Measurements from ENCODE around the gene SYNDIG1.

Gene SYNDIG1
- total RNA-seq = 0 to 1.4 (median 0) reads per million in 17 experiments

DNA sequence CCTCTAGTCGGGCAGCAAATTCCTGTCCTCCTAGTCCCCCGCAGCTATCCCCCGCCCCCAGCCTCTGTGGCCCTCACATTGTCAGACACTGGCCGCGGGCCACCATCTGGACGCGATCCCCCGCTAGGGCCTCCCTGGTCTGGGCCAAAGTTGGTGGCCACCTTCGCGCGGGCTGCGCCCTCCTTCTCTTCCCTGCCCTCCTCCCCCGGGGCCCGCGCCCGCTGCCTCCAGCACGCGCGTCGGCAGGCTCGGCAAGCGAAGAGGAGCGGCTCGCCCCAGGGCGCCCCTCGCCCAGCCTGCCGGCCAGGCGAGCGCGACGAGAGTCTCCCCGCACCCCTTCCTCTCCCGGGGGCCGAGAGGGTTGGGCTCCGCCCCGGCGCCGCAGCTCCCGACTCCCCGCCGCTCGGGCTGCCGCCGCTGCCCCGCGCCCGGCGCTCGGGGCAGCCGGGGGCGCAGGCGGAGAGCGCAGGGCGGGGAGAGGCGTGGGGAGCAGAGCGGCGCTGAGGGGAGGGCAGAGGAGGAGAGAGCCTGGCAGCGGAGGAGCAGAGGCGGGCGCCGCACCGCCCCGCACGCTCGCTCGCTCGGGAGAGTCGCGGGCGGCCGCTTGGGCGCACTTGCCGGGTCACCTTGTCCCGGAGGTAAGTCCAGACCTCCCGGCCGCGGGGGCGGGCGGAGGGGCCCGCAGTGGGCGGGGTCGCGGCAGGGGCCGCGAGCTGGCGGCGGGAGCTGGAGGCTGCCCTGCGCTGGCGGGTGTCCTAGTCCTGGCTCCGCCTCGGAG is at the start of gene SYNDIG1:
SYNDIG1 (plus strand) TSS at position 514 of the 778 bp plus-strand sequence. CDS start 73,469 bp downstream, outside the sequence.
- no peak for DNase-seq

DNA sequence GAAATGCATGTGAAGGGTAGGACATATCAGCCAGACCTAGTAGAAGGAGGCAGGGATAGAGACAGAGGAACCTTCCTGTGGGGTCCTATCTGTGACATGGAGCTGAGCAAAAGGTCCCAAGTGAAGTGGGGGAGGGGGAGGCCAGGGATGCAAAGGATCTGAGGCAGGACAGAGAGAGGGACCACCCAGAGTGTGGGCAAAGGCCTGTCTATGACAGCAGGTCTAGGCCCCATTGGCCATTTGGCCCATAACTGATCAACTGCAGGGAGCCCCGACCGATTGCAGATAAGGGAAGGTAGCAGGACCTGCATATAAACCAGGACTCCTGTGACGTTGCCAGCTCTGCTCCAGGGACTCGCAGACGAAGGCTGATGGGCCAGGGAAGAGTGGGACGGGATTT is 49.6 kb upstream of the SYNDIG1 start:
- DNase-seq = no peak

DNA sequence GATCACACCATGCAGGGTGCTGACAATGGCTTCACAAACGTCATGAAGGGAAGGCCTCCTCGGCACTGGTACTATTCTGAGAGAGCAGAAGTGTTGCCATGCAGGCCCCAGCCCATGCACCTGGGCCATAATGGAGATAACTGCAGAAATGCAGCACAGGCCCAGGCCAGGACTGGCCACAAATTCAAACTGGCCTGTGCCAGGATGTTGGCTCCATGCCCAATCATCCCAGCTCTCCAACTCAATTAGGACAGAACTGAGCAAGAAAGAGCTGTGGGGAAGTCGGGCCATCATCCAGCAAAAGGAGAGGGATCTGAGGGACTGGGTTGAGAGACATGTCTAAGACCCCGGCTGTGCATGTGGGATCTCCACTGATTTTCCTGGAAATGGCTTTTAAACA is 48.9 kb upstream of the SYNDIG1 start:
- no peak for DNase-seq

DNA sequence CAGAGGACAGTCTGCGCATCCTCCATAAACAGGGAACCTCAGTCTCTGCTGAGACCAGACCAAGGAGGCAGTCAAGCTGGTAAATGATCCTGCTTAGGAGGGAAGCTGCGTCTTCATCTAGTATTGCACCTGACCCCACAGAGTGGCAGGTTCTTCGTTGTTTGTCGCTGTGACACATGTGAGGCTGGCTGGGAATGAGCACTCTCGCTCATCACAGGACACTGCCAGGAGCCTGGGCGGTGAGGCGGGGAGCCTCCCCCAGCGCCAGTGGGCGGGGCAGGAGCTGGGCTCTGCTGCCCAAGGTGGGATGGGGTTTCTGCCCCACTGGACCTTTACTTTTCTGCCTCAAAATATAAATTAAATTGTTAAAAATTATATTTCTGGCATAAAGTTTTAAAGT is 48.4 kb upstream of the SYNDIG1 start:
- DNase-seq = no peak

DNA sequence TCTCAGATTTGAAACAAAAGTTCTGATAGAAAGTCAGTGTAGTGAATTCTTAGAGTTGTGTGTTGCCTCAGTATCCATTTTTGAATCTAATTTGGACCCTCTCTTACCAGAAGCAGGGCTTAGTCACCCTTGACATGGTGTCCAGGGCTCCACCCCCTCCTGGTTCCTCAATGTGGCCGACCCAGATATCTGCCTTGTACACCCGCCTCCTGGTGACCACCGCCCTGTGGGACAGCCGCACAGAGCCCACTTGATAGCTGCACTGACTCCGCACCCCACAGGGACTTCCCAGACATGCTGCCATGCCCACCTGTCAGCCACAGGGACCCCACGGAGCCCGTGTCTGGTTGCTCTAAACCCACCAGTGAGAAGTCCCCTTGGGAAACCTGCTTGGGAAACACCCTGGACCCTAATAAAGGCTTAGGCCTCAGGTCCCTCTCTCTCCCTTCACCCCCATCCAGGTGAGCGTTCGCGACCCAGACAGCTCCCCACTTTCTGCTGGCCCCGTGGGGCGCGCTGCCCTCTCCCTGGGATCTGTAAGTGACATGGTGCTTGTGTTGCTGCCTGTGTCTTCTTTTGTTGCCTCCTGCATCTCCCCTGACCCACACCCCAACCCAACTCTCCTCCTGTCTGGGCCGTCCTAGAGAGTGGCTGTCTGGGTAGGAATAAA is 47.2 kb upstream of the SYNDIG1 start:
- DNase-seq = no peak

DNA sequence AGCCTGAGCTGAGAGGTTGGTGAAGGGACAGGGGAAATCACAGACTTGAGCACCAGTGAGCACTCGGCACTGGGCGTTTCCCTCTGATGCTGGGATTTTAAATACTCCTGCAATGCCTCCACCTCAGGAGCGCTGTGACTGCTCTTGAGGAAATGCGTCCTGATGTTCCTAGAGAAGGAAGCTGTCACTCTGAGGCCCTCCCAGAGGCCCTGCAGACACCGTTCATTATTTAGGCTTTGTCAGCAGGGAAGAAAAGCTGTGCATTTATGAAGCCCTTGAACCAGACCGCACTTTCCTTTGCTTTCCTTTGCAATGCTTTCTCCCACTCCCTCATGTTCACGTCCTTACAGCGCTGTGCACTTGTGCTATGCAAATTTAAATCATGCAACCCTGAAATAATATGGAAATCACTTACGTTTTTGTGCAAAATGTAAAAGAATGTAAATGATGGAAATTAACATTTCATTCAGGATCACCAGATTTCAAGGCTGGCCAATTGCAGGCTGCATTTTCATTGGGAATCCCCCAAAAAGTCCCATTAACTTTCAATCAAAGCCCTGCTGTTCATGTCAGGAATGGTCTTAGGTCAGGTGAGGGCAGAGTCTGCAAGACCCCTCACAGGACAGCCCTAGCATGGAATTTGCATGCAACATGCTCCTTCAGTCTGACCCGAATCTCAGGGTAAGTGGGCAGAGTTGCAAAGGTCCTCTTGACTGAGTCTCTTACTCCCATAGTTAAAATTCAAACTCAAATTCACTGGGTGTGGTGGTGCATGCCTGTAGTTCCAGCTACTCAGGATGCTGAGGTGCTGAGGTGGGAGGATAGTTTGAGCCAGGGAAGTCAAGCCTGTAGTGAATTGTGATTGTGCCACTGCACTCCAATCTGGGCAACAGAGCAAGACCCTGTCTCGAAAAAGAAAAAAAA is 45.8 kb upstream of the SYNDIG1 start:
- DNase-seq = no peak

DNA sequence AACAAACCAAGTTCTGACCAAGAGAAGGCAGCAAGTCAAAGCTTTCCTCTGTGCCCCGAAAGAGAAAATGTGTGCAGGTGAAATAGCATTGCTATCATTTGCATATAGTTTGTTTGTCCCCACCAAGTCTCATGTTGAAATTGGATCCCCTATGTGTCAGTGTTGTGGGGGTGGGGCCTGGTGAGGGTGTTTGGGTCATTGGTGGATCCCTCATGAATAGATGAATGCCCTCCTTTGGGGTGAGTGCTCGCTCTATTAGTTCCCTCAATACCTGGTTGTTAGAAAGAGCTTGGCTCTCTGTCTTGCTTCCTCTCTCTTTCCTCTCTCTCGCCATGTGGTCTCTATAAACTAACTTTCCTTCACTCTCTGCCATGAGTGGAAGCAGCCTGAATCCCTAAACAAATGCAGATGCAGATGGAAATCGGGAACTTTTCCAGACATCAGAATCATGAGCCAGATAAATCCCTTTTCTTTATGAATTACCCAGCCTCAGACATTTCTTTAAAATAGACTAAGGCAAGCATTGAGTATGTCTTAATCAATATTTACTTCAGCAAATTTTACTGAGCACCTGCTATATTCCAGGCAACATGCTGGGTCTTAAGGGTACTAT is 43.8 kb upstream of the SYNDIG1 start:
- no peak for DNase-seq

DNA sequence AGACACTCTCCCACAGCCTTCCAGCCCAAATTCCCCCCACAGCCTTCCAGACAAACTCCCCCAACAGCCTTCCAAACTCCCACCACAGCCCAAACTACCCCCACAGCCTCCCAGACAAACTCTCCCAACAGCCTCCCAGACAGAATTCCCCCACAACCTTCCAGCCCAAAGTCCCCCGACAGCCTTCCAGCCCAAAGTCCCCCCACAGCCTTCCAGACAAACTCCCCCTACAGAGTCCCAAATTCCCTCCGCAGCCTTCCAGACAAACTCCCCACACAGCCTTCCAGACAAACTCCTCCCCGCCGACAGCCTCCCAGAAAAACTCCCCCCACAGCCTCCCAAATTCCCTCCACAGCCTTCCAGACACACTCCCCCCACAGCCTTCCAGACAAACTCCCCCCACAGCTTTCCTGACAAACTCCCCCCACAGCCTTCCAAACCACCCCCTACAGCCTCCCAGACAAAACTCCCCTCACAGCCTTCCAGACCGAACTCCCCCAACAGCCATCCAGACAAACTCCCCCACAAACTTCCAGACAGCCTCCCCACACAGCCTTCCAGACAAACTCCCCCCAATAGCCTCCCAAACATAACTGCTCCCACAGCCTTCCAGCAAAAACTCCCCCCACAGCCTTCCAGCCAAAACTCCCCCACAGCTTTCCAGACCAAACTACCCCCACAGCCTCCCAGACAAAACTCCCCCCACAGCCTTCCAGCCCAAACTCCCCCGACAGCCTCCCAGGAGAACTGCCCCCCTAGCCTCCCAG is 38.0 kb upstream of the SYNDIG1 start:
- no peak for DNase-seq

DNA sequence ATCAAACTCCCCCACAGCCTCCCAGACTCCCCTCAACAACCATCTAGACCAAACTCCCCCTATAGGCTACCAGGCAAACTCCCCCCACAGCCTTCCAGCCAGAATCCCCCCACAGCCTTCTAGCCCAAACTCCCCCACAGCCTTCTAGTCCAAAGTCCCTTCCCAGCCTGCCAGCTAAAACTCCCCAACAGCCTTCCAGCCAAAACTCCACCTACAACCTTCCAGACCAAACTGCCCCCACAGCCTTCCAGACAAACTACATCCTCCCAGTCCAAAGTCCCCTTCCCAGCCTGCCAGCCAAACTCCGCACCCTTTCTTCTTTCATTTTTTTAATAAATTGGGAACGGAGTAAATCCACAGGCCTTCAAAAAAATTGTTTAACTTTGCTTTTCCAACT is 37.4 kb upstream of the SYNDIG1 start:
- no peak for DNase-seq

DNA sequence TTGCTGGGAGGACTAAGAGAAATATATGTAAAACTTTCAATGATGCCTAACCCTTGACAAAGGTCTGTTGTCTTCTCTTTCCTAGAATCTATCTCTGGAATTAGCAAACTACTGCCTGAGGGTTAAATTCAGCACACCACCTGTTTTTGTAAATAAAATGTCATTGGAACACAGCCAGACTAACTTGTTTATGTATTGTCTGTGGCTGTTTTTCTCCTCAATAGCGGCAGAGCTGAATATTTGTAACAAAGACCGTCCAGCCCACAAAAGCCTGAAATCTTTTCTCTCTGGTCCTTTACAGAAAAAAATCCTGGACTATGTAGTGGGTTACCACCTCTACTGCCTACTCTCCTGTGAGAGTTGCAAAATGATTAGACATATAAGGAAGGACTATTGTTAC is 33.3 kb upstream of the SYNDIG1 start:
- DNase-seq = no peak

DNA sequence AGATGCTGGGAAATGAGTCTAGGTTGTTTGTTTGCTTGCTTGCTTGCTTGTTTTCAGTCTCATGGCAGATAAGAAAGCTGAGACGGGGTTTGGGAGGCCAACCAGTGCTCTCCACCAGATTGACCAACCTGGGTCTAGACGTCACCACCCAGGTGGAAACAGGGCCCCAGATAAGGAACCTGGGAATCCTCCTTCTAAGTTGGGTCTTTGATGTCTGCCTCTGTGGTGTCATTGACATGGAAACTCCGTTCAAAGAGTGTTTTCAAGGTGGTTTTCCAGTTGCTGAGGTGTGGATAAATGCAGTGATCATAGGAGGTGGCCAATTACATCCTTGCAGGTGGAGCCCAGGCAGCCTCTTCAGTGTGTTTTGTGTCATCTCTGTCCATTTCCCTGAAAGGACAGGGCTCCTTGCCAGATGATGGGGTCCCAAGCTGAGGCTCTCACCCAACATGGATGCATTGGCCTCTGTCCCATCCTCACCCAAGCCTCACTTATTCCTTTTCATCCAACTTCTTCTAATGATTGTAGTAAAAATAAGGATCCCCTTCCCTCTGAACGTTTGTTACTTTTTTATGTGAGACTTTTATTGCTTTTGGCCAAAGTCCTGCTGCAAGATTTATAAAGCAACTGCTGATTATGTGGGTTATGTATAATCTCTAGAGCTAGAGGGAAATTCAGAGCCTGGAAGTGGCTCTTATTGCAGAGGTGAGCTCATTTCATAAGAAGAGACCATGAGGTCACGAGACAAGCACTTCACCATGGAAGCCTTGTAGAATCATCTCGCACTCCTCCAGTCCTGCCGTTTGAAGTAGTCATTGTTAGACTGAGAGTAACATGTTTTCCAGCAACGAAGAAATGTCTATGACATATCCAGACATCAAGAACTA is 32.0 kb upstream of the SYNDIG1 start:
- no peak for DNase-seq

DNA sequence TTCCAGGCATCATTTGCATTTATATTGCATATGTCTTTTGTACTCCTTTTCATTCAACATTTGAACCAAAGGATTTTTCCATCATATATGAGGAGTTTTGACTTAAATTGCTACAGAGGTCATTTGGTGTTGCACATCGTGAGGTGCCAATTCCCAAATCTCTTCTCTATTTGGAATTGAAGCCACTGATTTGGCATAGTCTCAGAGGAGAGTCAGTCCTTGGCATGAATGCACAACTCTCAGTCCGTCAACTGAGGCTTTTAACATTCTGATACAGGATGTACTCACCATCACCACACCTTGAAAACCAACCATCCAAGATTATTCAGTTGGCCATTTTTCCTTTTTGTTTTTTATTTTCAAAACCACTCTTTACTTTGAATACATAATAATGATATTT is 31.1 kb upstream of the SYNDIG1 start:
- no peak for DNase-seq

DNA sequence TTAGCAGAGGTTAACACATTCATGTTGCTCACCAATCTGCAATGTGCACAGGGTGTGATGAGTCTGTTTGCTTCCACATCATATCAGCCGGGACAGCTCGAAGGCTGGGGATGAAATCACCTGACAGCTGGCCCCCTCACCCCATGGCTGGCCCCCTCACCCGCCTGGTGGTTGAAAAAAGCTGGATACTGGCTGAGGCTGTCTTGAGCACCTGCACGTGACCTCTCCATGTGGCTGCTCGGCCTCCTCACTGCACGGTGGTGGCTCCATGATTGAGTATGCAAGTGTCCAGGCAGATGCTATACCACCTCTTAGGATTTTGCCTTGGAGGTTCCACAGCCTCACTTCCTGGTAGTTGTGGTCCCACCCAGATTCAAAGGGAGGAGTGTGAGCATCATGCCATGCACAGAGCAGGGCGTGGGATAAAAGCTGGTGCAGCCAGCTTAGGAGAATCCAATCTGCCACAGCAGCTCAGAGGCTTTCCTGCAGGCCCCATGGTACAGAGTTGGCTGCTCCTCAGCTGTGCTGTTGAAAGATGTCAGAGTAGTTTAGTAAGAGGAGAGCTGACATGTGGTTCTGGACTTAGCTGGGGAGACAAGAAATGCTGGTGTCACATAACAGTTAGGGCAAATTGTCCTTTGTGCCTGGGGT is 29.6 kb upstream of the SYNDIG1 start:
- DNase-seq = no peak

DNA sequence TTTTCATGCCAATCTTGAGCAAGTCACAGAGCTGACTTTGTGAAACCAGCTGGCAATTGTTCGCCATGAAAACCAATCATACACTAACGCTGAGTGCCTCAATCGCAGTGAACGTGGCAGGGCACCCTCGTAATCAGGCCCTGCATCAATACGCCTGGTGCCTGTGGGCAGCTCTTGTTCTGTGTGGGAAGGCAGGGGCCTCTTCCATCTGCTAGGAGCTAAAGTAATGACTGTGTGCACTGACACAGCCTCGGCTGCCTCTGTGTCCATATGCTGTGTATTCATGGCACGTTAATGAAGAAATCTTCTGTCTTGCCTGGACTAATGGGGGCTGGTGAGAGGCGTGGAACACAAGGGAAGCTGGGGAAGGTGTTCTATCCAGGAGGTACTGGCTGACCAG is 27.8 kb upstream of the SYNDIG1 start:
- no peak for DNase-seq

DNA sequence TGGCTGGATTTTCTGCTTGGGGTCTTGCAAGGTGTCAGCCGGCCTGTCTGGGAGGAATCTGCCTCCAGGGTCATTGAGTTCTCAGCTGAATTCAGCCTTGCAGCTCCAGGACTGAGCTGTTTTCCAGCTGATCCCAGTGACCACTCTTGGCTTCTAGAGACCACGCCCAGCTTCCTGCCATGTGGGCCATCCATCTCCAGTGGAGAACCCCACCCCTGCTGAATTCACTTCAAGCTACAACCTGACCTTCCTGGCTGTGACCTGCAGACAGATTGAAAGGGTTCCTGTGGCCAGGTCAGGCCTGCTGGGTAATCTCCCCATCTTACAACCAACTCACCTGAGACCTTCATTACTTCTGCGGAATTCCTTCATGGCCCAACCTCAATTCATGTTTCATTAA is 26.5 kb upstream of the SYNDIG1 start:
- DNase-seq = no peak

DNA sequence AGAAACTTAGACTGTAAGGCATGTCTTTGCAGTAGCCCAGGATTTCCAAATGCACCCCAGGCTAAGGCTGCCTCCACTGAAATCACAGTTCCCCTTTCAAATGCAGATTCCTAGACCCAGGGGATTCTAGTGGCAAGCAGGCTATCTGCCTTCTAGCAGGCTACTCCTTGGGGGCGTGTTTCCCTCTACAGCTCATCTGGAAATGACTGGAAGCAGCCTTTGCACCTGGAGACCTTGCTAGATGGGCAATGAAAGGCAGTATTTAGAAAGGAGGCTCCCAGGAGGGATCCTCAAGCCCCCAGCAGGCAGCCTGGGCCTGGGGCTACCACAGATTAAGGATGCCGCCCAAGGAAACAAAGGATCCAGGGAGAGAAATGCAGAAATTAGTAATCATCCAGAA is 26.0 kb upstream of the SYNDIG1 start:
- DNase-seq = no peak

DNA sequence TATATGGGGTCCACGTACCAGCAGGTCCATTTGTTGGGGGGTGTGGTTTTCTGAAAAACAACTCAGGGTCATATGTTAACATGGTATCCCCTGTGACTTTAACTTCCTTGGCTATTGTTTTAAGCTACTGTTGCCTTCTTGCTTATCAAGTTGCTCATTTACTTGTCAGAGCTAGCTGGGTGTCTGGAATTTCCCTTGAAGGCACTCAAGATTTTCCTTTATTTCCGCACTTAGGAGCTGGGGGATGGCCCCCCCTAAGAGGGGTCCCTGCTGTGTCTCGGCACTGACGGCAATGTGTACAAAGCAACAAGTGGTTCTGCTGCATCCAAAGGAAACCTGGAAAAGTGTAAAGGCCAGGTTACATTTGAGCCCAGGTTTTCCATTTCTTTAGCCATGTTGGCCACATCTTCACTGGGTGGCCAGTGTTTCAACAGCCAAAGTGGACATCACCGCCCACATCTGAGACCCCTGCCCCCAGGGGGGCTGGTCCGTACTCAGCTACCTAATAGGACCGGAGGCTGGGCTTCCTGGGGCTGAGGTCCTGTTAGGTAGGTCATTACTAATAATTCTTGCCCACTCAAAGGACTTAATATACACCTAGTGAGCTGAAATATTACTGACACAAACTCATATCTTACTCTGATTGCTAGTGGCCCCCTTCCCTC is 24.8 kb upstream of the SYNDIG1 start:
- no peak for DNase-seq

DNA sequence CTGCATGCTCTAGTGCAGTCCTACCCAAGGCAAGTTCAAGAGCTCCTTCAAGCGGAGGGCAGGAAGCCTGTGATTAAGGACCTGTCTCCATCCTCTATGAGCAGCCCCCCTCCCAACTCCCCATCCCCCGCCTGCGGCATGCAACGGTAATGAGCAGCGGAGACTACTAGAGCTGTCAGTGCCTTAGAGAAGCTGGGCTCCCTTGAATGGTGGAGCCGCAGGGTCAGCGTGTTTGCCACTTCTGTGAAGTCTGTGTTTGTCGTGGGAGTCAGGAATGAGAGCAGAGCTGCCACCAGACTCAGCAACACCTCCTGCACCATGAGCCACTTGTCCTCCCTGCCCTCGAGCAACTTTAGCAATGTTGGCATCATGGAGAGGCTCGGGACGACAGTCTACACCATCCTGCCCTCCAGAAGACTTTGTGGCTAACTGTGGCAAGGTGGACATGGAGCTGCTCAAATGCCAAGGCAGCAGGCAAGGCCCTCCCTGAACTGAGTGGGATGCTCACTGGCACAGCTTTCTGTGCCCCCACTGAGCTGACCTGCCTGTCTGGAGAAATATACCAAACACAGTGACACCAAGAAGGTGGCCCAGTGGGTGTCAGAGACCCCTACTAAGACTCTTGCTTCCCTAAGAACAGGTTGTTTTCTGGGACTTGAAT is 23.8 kb upstream of the SYNDIG1 start:
- DNase-seq = no peak

DNA sequence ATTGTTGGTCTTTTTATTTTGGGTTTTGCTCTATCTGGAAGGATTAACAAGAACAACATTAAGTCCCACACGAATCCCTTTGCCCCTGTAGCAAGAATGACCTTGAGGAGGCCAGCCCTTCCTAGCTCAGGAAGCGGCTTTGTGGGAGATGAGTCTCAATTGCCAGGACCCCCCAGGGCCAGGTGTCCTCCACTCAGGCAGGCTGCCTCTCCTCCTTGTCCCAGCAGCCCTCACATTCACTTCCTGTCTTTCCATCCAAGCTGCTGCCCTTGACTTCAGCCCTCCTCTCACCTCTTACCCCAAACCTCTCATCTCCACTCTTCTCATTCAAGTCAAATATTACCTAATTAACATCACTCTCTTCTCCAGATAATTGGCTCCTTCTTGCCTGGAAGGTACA is 22.6 kb upstream of the SYNDIG1 start:
- DNase-seq = no peak

All from suppressor macrophage (primary cell).